ENCODE measurements around the gene MADD.

MADD gene

DNA sequence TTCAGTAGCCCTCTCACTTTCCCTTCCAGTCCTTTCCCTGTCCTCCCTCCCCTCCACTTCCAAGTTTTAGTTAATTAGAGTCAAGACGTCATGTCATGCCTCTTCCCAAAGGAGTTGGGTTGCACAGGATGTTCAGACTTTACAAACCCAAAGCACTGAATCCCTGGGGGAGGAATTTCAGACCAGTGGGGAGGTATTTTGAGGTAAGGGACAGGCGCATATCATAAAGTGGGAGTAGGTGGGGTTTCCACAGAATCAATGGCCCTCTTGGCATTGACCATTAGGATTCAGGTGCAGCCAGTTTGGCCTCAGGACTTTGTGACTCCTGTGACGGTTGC, 20.6 kb upstream of the MADD start:
- in situ Hi-C loops (cut with MboI; ENCODE audit: low sequenced_read_pairs): no loop called here

- in situ Hi-C loops (cut with MboI; ENCODE audit: low sequenced_read_pairs): no loop called here
Measured at GRCh38 chr11:47251751-47252150, 18.2 kb upstream of the MADD start.

DNA sequence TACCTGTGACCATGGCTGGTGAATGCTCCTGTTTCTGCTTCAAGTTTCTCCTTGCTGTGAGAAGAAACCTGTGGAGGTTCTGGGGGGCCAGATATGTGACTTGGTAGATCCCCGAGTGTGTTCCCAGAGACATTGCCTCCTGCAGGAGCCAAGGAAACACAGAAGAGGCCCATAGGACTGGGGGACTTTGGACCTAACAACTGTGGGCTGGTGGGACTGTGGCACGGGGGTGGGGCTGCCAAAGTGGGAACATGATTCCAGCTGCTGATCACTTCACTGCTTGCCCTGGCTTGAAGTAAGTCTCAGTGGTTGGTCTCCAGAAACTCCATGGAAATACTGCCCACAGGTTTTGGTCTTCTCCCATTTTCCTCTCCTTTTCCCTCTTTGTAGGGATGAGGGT, 16.3 kb upstream of the MADD start:
- in situ Hi-C loops (cut with MboI; ENCODE audit: low sequenced_read_pairs): no loop called here

DNA sequence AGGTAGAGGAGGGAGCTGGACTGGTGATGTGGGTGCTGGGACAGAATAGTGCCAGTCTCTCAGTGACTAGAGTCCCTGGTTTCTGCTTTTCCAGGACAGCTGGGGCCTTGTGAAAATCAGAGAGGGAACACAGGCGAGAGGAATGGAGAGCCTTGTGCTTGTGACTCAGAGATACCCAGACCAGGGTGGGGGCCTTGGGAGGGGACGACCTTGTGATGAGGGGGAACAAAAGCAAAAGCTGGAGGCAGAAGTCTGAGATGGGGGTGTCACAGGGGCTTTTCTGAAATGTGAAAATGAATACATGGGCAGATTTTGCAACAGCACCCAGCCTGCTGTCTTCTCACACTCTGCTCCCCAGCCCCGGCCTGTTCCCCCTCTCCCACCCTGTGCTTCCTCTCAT, 15.5 kb upstream of the MADD start:
- in situ Hi-C loops (cut with MboI; ENCODE audit: low sequenced_read_pairs): no loop called here

- in situ Hi-C loops (cut with MboI; ENCODE audit: low sequenced_read_pairs): no loop called here
Measured at GRCh38 chr11:47256374-47256773, 13.6 kb upstream of the MADD start.

- in situ Hi-C loops (cut with MboI; ENCODE audit: low sequenced_read_pairs): no loop called here
Measured at GRCh38 chr11:47257177-47257516, 12.8 kb upstream of the MADD start.

DNA sequence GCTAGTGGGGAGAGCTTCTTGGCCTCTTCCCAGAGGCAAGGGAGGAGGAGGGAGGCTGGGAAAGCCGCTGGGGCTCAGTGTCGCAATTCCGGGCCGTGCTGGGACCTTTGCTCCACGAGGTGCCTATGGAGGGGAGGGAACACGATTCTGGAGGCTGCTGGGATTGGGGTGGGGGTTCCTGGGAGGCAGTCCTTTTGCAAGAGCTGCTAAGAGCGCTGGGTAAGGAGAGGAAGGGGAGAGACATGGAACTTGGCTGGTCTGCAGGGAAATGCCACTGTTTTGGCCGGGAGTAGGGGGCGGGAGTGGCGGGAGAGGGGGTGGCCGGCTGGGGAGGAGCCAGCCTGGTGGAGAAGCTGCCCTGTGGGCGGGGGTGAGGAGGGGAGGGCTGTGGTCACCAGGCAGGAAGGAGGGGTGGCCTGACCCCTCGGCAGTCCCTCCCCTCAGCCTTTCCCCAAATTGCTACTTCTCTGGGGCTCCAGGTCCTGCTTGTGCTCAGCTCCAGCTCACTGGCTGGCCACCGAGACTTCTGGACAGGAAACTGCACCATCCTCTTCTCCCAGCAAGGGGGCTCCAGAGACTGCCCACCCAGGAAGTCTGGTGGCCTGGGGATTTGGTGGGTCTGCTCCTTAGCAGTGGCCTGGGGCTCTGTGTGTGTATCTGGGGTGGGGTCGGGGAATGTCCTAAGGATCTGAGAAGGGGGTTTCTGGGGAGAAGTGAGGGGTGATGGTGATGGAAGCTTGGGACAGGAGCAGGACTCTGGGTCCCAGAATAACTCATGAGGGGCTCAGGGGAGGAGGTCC, 12.2 kb upstream of the MADD start, which contains the start of gene NR1H3:
TSS of gene NR1H3 (plus strand) at position 480 of the 800 bp plus-strand sequence. CDS start 1,221 bp downstream, outside the sequence.
- in situ Hi-C loops (cut with MboI; ENCODE audit: low sequenced_read_pairs): no loop called here

GRCh38 chr11:47258317-47258902, 11.5 kb upstream of the MADD start:
- in situ Hi-C loops (cut with MboI; ENCODE audit: low sequenced_read_pairs): no loop called here

- in situ Hi-C loops (cut with MboI; ENCODE audit: low sequenced_read_pairs): no loop called here
Measured at GRCh38 chr11:47259232-47259977, 10.5 kb upstream of the MADD start.

DNA sequence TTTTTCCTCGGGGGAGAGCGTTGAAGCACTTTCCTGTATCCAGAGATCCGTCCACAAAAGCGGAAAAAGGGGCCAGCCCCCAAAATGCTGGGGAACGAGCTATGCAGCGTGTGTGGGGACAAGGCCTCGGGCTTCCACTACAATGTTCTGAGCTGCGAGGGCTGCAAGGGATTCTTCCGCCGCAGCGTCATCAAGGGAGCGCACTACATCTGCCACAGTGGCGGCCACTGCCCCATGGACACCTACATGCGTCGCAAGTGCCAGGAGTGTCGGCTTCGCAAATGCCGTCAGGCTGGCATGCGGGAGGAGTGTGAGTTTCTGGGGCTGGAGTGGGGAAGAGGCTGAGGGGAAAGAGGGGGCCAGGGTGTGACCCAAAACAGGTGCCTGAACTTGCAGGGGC, 9.6 kb upstream of the MADD start:
- in situ Hi-C loops (cut with MboI; ENCODE audit: low sequenced_read_pairs): no loop called here

- in situ Hi-C loops (cut with MboI; ENCODE audit: low sequenced_read_pairs): no loop called here
Measured at GRCh38 chr11:47261291-47261800, 8.6 kb upstream of the MADD start.

GRCh38 chr11:47264119-47264518, 5.8 kb upstream of the MADD start:
- in situ Hi-C loops (cut with MboI; ENCODE audit: low sequenced_read_pairs): no loop called here

DNA sequence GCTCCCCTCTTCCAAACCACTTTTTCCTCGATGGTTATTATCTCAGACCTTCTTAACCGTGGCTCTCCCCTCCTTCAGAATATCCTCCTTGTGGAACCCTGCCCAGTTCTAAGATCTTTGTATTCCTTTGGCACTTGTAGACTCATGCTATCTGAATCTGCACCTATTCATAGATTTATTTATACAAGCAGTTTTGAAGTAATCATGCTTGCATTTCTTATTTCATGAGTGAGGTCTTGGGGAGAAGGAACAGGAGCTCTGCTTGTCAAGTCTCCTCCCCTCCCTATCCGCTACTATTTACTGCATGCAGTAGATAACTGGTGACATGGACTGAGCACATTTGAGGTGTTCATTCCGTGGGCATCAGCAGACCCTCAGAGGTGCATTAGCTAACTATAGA, 5.4 kb upstream of the MADD start:
- in situ Hi-C loops (cut with MboI; ENCODE audit: low sequenced_read_pairs): no loop called here

DNA sequence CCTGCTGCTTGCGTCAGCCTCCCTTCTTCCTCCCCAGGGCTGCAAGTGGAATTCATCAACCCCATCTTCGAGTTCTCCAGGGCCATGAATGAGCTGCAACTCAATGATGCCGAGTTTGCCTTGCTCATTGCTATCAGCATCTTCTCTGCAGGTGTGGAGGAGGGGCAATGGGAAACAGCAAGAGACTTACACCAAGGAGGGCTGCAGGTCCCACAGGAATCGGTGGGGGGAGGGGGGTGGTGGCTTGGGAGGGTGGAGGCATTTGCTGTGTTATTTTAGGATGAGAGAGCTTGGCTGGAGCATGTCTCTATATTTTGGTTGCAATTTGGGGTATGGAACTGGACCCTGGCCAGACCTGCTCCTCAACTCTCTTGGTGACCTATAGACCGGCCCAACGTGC, 2.1 kb upstream of the MADD start:
- in situ Hi-C loops (cut with MboI; ENCODE audit: low sequenced_read_pairs): no loop called here

DNA sequence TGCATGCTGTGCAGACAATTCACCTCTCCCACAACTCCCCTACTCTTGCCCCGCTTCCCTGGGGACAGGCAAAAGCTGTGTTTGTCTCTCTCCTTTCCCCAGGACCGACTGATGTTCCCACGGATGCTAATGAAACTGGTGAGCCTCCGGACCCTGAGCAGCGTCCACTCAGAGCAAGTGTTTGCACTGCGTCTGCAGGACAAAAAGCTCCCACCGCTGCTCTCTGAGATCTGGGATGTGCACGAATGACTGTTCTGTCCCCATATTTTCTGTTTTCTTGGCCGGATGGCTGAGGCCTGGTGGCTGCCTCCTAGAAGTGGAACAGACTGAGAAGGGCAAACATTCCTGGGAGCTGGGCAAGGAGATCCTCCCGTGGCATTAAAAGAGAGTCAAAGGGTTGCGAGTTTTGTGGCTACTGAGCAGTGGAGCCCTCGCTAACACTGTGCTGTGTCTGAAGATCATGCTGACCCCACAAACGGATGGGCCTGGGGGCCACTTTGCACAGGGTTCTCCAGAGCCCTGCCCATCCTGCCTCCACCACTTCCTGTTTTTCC, 1.4 kb upstream of the MADD start:
- in situ Hi-C loops (cut with MboI; ENCODE audit: low sequenced_read_pairs): no loop called here

DNA sequence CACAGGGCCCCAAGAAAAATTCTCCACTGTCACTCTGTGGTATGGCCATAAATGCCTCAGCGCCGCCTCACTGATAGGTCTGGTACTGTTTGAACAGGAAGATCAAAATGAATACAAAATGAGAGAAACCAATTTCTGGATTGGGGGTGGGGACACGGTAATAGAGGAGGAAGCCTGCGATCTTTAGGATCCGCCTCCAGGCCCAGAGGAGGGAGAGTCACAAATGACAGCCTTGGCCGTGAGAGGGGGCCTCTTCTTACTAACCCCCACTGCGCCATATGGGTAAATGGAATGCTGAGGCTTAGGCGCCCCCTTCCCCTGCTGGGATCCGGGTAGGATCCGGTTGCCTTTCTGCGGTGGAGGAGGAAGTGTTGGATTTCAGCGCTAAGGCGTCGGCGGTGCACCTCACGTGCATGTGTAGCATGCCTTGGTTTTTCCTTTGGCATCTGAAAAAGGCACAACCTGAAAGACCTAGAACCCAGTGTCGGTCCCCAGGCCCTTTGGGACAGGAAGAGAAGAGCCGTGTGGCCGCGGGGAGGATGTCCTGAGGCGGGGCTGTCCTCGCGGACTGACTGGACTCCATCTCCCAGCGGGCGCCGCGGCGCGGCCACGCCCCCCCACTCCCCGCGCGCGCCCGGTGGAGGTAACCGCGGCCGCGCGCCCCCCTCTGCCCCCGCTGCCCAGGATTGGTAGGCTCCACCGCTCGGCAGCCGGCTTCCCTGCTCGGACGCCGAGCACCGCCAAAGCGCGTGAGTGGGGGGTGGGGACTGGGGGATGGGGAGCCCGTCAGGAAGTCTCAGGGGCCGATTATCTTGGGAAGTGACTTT, 718 bp upstream of the MADD start:
- in situ Hi-C loops (cut with MboI; ENCODE audit: low sequenced_read_pairs): no loop called here

- in situ Hi-C loops (cut with MboI; ENCODE audit: low sequenced_read_pairs): no loop called here
Measured at GRCh38 chr11:47270331-47271271, 668 bp downstream of the MADD start.

GRCh38 chr11:47271328-47271727, 1.4 kb downstream of the MADD start:
- in situ Hi-C loops (cut with MboI; ENCODE audit: low sequenced_read_pairs): no loop called here

GRCh38 chr11:47271961-47272661, 2.2 kb downstream of the MADD start:
- in situ Hi-C loops (cut with MboI; ENCODE audit: low sequenced_read_pairs): no loop called here
